GM12875 (cell line): Measurements from ENCODE around the gene CARNS1.
A peak's percentile ranks its signal among the peaks of the same experiment; 100 is the strongest.

ENCODE experiments used
- H3K4me3 ChIP-seq: one replicate; pipeline ENCODE4 v1.5.1; 2011; ENCODE audit warnings: low read depth, low read length, control low read depth
- CTCF ChIP-seq: IDR thresholded peaks from 2 replicates; pipeline ENCODE4 v1.5.1; 2011; ENCODE audit warnings: low read depth, mild to moderate bottlenecking, control low read depth, inconsistent platforms, low read length, moderate library complexity, borderline replicate concordance; ENCODE audit not compliant: insufficient read depth

CARNS1 gene

DNA sequence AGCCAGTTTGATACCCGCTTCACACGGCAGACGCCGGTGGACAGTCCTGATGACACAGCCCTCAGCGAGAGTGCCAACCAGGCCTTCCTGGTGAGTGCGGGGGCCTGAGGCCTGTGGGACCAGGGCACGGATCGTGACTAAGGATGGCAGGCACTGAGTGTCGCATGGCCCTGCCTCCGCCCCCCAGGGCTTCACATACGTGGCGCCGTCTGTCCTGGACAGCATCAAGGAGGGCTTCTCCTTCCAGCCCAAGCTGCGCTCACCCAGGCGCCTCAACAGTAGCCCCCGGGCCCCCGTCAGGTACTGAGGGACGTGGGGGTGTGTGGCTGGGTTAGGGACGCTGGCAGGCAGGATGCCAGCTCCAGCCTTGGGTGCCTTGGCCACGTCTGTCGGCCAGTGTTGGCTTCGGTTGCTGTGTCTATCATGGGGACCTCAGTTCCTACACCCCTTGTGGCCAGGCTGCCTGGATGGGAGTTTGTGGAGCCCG is 19.0 kb downstream of the CARNS1 start:
- peak overlapping the region; percentile 95 for H3K4me3 ChIP-seq
- no peak for TF ChIP-seq CTCF

GRCh38 chr11:67435031-67435726 is 19.7 kb downstream of the CARNS1 start:
- peak overlapping the region; percentile 95 for H3K4me3 ChIP-seq

DNA sequence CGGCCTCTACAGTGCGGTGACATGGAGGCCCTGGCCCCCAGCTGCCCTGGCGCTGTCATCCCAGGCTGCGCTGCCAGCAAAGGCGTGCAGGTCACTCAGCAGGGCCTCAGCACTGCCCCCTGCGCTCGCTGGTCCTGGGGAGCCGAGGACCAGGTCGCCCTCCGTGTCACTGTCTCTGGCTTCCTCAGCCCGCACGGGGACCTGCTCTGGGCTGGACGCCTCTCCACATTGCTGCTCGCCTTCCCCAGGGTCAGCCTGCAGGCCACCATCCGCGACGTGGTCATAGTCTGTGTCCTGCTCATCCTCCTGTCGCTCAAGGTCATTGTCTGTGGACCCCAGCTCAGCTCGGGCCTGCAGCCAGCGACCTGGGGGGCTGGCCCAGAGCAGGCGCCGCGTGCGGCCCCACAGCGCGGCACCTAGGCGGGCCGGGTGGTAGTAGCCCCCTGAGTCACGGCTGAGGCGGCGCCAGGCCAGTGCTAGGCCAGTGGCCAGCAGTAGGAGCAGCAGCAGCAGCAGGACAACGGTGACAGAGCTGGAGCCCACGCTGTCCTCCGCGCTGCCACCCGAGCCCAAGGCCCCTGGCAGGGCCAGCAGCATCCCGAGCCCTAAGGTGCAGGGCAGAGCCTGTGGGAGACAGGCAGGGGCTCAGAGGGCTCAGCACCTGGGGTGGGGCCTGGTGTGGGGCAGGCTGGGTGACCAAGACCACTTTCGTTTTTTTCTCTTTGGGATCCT is 20.4 kb downstream of the CARNS1 start:
- H3K4me3 ChIP-seq: peak overlapping the region; percentile 95
- TF ChIP-seq CTCF: no peak

More at GRCh38 chr11:67435031-67435726, 19.7 kb downstream of the CARNS1 start:
- TF ChIP-seq CTCF: no peak

- no peak for TF ChIP-seq CTCF
Observed at GRCh38 chr11:67436459-67437081, 21.1 kb downstream of the CARNS1 start.

GRCh38 chr11:67437082-67437808 is 21.8 kb downstream of the CARNS1 start, which contains the start of gene PTPRCAP:
TSS of gene PTPRCAP (minus strand) at chr11:67437682. CDS start at chr11:67437619, 63 bp downstream.
- peak within 1 kb of the TSS; percentile 95 for H3K4me3 ChIP-seq
- no peak for TF ChIP-seq CTCF

More at GRCh38 chr11:67436459-67437081, 21.1 kb downstream of the CARNS1 start:
- peak overlapping the region; percentile 95 for H3K4me3 ChIP-seq

GRCh38 chr11:67437809-67438157 is 22.3 kb downstream of the CARNS1 start:
- no peak for TF ChIP-seq CTCF
- H3K4me3 ChIP-seq: peak overlapping the region; percentile 95
